Panc1 (cell line): Measurements from ENCODE around the gene ITGB2.

Experiments
- CTCF ChIP-seq: fragments of 450-650 bp; IDR thresholded peaks from 2 replicates; pipeline ENCODE4 v1.5.1; 2017; ENCODE audit warnings: mild to moderate bottlenecking
- POLR2AphosphoS5 ChIP-seq: IDR thresholded peaks from 2 replicates; pipeline ENCODE4 v1.6.1; 2012; ENCODE audit warnings: mild to moderate bottlenecking, low read depth, low read length, moderate library complexity
- REST ChIP-seq, 2 experiments: IDR thresholded peaks; 2 replicates each; pipeline ENCODE4 v1.6.1; 2011 to 2012; ENCODE audit warnings: low read depth in 2 of 2, control low read depth in 1 of 2, low read length in 1 of 2, mild to moderate bottlenecking in 1 of 2, moderate library complexity in 1 of 2; ENCODE audit not compliant: insufficient read depth in 1 of 2
- SIN3A ChIP-seq: IDR thresholded peaks from 2 replicates; pipeline ENCODE4 v1.6.1; 2012; ENCODE audit warnings: low read depth, mild to moderate bottlenecking, low read length, moderate library complexity, borderline replicate concordance; ENCODE audit not compliant: insufficient read depth
- TCF7L2 ChIP-seq: IDR thresholded peaks from 2 replicates; pipeline ENCODE4 v1.6.1; 2011; ENCODE audit warnings: mild to moderate bottlenecking, low read depth, low read length, inconsistent platforms

GRCh38 chr21:44952116-44952928 lies 31.6 kb upstream of the ITGB2 start:
- TF ChIP-seq CTCF (no peak), POLR2AphosphoS5 (no peak), SIN3A (no peak), TCF7L2 (no peak), REST (IDR thresholded peaks at IDR 0.05; ENCODE audit: insufficient read depth in 1 of 2, low read depth in 2 of 2, low read length in 1 of 2) (no peak)
